Endometrium (tissue), 2 donors: ENCODE data around the gene FBXO40.

Experiments
- FAIRE-seq: peaks from 2 replicates; lab custom pipeline; 2012; peaks lifted over from hg19 to GRCh38; lab: Jason Lieb, UNC
- donor health status: control.
- donor health status: control.

FBXO40 gene

GRCh38 chr3:121619691-121620090, 26.5 kb downstream of the FBXO40 start:
- no peak for FAIRE-seq

- FAIRE-seq: no peak
Observed at GRCh38 chr3:121621491-121621890, 28.3 kb downstream of the FBXO40 start.

- no peak for FAIRE-seq
Observed at GRCh38 chr3:121624147-121624899, 31.1 kb downstream of the FBXO40 start.

DNA sequence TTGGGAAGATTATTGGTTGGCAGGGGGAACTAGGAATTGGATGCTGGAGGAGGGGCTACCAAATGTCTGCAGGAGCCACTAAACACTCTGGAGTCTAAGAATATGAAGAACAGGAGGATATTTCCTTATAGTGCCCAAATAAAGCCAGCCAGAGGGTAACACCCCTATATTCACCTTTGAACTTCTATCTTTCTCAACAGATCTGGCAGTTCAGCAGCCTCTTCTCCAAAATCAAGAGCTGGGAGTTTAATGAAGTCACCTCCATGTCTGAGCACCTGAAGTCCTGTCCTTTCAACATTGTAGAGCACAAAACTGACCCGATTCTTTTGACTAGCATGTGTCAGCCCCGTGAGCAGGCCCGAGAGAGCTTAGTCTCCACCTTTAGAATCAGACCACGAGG, 33.3 kb downstream of the FBXO40 start:
- no peak for FAIRE-seq

DNA sequence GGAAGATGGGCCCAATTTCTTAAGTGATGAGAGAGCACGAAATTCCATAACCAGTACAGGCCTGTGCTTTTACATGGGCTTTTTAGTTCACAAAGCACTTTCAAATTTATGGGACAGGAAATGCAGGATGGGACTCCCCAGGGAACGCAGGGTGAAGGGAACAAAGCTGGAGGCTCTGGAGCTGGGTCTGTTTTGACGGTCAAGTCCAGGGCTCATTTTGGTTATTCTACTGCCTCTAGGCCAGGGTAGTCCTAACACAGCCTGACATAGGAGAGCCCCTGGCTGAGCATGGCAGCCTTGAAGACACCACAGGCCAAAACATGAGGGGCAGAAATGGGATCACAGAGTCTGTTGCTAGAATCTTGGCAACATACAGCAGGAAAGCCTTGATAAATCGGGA, 34.0 kb downstream of the FBXO40 start:
- no peak for FAIRE-seq

GRCh38 chr3:121627622-121628021, 34.4 kb downstream of the FBXO40 start:
- FAIRE-seq: no peak

GRCh38 chr3:121629601-121630000, 36.4 kb downstream of the FBXO40 start:
- FAIRE-seq: no peak

- no peak for FAIRE-seq
Observed at GRCh38 chr3:121630355-121630754, 37.2 kb downstream of the FBXO40 start.

GRCh38 chr3:121637922-121638321, 44.7 kb downstream of the FBXO40 start:
- no peak for FAIRE-seq

- no peak for FAIRE-seq
Observed at GRCh38 chr3:121641127-121641526, 47.9 kb downstream of the FBXO40 start.

GRCh38 chr3:121642601-121643314, 49.6 kb downstream of the FBXO40 start:
- no peak for FAIRE-seq

DNA sequence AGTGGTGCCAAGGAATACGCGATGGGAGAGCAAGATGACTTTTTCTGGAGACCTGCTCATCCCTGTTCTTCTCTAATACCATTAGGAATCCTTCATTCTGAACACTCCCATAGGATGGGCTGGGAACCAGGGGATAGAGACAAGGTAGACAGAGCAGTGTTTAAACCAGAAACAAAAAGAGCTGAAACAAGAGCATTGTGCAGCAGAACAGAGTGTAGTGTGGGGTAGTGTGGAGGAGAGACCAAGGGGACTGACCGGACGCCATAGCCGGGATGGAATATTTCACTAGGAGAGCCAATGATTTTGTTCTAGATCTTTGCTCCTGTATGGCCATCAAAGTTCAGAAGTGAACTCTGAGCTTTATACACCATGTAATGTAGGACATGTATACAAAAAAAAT, 51.9 kb downstream of the FBXO40 start:
- no peak for FAIRE-seq

GRCh38 chr3:121648219-121648958, 55.2 kb downstream of the FBXO40 start:
- no peak for FAIRE-seq

- FAIRE-seq: no peak
Observed at GRCh38 chr3:121649645-121650044, 56.5 kb downstream of the FBXO40 start.

- no peak for FAIRE-seq
Observed at GRCh38 chr3:121651684-121652083, 58.5 kb downstream of the FBXO40 start.

DNA sequence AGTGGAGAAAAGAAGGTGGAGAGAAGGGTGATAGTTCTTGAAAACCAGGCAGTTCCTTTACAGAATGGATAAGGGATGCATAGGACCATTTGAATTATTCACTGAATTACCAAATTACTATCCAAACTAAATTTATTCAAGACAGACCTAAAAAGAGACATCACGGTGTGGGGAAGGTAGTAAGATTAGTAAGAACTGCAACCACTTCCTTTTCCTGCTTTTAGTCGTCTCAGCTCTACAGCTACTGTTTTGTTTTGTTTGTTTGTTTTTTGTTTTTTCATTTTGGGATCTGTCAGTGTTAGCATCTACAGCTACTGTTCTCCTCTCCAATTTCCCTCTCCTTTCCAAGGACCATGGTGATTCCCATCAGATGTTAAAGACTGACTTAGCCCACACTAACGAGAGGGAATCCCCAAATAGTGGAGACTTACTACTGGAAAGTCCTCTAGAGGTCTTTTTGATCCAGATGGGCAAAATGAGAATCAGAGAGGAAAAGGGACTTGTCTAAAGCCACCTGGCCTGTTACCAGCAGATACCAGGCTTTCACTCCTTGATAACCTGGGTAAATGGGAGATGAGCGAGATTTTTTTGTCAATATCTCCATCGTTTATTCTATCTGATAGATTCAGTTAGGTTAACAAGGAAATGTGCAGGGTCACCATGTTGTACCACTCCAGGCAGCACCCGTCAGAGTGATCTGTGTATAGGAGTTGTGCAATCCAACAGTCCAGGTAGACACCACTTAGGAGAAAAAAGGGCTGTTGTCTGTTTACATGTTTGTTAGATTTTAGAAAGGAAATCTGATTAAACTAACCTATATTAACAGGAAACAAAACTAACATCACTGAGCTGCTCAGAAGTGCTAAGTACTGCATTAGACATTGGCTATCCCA, 61.6 kb downstream of the FBXO40 start:
- no peak for FAIRE-seq

DNA sequence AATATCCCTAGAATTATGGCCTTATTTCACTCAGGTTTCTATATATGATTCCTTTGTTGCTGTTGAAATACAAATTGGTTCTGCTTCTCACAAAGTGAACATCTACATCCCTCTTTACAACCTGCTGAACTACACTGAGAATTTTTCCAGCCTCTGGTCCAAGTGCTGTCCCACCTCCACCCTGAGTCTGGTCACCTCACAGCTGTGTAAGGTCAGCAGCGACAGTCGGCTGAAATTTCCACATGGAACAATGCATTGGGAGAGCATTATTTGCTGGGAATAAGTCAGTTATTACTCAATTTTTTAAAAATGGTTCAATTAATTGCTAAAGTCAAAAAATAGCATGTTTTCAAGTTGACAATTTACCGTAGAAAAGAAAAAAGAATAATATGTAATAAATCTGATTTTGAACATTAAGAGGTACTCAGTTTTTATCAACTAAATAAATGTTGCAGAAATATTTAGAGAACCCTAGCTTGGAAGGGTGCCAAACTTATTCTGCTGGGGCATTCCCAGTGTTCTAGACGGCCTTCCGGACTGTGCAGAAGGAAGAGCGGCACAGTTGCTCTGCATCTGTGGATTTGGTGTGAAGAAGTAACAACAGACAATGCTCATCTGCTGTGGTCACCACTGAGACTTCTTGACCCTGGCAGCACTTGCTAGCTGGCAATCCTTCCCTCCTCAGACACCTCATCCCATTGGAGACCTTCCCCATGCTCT, 65.7 kb downstream of the FBXO40 start:
- FAIRE-seq: no peak

DNA sequence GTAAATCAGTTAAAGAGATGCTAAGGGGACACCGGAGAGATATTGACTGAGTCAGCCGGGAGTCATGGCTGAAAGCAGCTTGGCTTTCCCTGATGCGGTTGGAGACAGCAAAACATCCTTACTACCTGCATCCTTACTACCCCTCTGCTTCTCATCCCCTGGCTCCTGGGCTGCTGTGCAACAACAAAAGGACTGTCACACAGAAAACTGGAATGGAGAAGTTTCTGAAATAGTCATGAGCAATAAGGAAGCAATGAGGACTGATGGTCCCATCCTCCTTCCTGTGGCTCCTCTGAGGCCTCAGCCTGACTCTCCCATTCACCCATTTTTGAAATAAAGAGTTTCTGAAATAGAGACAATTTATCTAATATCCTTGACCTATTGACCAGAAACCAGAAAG, 66.4 kb downstream of the FBXO40 start:
- no peak for FAIRE-seq

- FAIRE-seq: no peak
Observed at GRCh38 chr3:121660356-121661171, 67.4 kb downstream of the FBXO40 start, which contains the start of gene HCLS1. Gene HCLS1 (minus strand): TSS chr3:121660903. CDS start chr3:121658347, 2,556 bp downstream.

- FAIRE-seq: no peak
Observed at GRCh38 chr3:121661376-121661775, 68.2 kb downstream of the FBXO40 start.
